Breast epithelium (tissue), 3 donors: Measurements from ENCODE around the gene CDH13.

ENCODE experiments used
- CTCF ChIP-seq, 3 donors: fragments of 450-650 bp; IDR thresholded peaks; one replicate each; pipeline ENCODE4 v1.5.1; 2016 to 2017; ENCODE audit warnings: antibody characterized with exemption in 3 of 3, mild to moderate bottlenecking in 3 of 3, moderate library complexity in 3 of 3
- POLR2A ChIP-seq: fragments of 450-650 bp; IDR thresholded peaks from one replicate; pipeline ENCODE4 v1.6.1; 2016; ENCODE audit warnings: antibody characterized with exemption, mild to moderate bottlenecking, moderate library complexity
- POLR2AphosphoS5 ChIP-seq, 3 donors: sonication (generic); formaldehyde crosslinking; IDR thresholded peaks; one replicate each; pipeline ENCODE4 v1.6.1; 2017; ENCODE audit warnings: antibody characterized with exemption in 3 of 3

- TF ChIP-seq CTCF (IDR thresholded peaks at IDR 0.05) = no peak
- no peak for TF ChIP-seq POLR2A
- no peak for TF ChIP-seq POLR2AphosphoS5 (IDR thresholded peaks at IDR 0.05)
These were observed 413.4 kb downstream of the CDH13 start for GRCh38 chr16:83040174-83040573.
